Astrocyte (in vitro differentiated cells and primary cell): Measurements from ENCODE around the gene MTMR11.

Source experiments
- CTCF ChIP-seq: IDR thresholded peaks from 2 replicates; pipeline ENCODE4 v1.5.1; 2011; ENCODE audit warnings: low read depth, mild to moderate bottlenecking, inconsistent platforms, low read length, moderate library complexity; ENCODE audit not compliant: insufficient read depth
- EZH2 ChIP-seq: IDR thresholded peaks from 2 replicates; pipeline ENCODE4 v1.6.1; 2012; ENCODE audit warnings: mild to moderate bottlenecking, low read length, inconsistent platforms; ENCODE audit not compliant: insufficient read depth

- TF ChIP-seq EZH2 (no peak), CTCF (no peak)
These were observed 41.9 kb upstream of the MTMR11 start for GRCh38 chr1:149978547-149979023.
